GM10266 (cell line): ENCODE measurements around the gene PRR14L.

Experiments used
- DNase-seq: peaks from one replicate; pipeline ENCODE4 v3.0.0; 2012; ENCODE audit errors: extremely low spot score
- CTCF ChIP-seq: IDR thresholded peaks from 2 replicates; pipeline ENCODE4 v1.5.1; 2012; ENCODE audit warnings: mild to moderate bottlenecking, low read depth; ENCODE audit not compliant: control insufficient read depth, insufficient read depth; ENCODE audit errors: missing control alignments

Gene PRR14L

GRCh38 chr22:31647523-31648320 lies 102.2 kb downstream of the PRR14L start:
- no peak for DNase-seq
- no peak for TF ChIP-seq CTCF

GRCh38 chr22:31647066-31647465 lies 102.9 kb downstream of the PRR14L start:
- TF ChIP-seq CTCF, result no peak
- DNase-seq, result no peak

- TF ChIP-seq CTCF, result no peak
- DNase-seq, result peak; percentile 36
Observed at GRCh38 chr22:31646186-31647019, 103.5 kb downstream of the PRR14L start.

- DNase-seq, result no peak
- no peak for TF ChIP-seq CTCF
Observed at GRCh38 chr22:31639436-31640039, 110.4 kb downstream of the PRR14L start.

GRCh38 chr22:31637891-31638618 lies 111.9 kb downstream of the PRR14L start:
- DNase-seq, result peak; percentile 70
- TF ChIP-seq CTCF, result no peak

- no peak for TF ChIP-seq CTCF
- DNase-seq, result no peak
Observed at GRCh38 chr22:31637447-31637890, 112.5 kb downstream of the PRR14L start.
